DMS 273 treated with DMSO at 0.1 percent for 48 hours (cell line): ENCODE results near the gene SCAMP4.

Experiments
- DNase-seq: peaks from one replicate; lab custom pipeline; 2025; lab: John Stamatoyannopoulos, UW

Gene SCAMP4

DNA sequence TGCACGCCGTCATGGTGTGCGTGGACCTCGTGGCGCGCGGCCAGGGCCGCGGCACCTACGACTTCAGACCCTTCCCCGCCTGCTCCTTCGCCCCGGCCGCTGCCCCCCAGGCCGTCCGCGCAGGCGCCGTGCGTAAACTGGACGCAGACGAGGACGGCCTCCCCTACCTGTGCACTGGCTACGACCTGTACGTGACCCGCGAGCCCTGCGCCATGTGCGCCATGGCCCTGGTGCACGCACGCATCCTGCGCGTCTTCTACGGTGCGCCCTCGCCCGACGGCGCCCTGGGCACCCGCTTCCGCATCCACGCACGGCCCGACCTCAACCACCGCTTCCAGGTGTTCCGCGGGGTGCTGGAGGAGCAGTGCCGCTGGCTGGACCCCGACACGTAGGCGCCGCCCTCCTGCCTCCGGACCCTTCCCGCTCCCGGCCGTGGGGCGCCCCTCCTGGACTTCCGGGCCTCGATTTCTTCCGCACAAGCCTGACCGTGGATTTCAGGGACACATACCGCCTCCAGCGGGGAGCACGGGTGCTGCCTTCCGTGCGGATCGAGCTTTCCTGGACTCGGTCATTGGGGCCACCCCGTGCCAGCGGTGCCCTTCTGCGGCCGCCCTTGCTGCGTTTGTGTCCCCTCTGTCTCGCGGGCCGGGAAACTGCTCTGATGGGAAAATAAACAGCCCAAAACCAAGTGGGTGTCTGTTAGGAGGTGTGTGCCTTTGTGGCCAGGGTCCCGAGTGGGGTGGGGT is 7.7 kb downstream of the SCAMP4 start:
- no peak for DNase-seq

DNA sequence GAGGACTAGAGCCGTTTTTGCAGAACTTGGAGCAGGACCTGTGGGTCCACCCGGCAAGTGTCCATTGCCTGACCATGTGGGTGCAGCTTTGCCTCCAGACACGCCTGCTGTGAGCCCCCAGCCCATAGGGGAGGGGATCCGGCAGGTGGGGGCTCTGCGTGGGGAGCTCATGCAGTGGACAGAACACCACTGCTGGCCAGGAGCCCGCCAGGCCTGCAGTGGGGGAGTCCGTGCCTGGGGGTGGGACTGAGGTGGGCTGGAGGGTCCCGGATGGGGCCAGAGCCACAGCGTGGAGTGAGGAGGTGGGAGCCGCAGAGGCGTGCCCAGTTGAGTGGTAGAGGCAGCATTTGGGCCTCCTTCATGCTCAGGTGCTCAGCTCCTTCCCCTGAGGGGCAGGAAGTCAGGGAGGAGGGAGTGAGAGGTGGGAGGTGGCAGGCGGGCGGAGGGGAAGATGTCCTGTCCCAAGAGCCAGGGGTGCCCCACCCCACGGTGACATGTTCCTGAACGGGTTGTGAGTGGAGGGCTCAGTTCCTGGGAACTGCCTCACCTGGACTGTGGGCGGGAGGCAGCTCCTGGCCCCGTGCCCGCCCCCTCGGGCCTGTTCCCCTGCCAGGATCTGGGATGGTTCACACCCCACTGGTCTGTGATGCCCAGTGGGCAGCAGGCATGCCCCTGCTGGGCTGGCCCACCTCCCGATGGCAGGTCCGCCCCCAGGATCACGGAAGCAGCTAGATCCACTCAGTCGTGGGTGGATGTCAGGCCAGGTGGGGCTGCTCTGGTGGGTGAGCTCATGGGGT is 8.8 kb downstream of the SCAMP4 start:
- no peak for DNase-seq

DNA sequence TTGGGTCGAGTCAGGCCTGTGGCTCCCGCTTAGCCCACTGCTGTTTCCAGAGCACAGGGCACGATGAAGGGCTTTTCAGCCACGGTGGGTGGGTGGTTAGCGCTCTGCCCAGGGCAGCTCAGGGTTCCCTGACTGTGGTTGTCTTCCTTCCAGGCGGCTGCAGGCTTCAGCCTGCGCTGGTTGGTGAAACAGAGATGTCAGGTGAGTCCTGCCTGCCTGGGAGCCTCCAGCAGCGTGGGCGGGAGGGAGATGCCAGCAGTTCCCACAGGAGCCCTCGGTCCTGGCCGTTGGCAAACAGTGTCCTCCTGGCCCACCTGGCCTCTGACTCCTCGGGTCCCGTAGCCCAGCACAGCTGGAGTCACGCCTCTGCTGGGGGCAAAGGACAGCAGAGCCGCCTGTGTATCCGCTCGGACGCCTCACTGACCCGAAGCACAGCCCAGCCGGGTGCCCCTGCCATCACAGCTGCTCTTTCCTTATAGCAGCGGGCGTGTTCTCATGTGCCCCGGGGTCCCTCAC is 9.7 kb downstream of the SCAMP4 start:
- no peak for DNase-seq

DNA sequence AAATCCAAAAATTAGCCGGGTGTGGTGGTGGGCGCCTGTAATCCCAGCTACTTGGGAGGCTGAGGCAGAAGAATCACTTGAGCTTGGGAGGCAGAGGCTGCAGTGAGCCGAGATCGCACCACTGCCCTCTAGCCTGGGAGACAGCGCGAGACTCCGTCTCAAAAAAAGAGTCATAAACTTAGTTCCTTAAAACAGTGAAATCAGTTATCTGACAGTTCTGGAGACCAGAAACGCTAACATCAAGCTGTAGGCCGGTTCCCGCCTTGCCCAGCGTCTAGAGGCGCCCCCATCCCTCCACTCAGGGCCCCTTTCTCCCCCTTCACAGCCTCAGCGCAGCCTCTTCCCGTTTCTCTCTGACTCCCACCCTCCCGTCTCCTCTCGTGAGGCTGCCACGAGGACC is 11.9 kb downstream of the SCAMP4 start:
- DNase-seq: no peak

DNA sequence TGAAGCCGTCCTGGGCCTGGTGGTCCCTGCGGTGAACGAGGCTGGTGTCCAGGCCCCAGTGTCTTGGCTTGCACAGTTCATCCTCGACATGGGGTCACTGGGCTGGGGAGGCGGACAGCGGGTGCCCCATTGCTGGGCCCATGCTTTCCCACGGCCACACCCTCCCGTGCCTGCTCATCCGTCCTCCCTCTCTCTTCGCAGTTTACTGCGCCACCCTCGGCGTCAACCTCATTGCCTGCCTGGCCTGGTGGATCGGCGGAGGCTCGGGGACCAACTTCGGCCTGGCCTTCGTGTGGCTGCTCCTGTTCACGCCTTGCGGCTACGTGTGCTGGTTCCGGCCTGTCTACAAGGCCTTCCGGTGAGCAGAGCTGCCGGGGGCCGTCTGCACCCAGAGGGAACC is 12.7 kb downstream of the SCAMP4 start:
- no peak for DNase-seq

DNA sequence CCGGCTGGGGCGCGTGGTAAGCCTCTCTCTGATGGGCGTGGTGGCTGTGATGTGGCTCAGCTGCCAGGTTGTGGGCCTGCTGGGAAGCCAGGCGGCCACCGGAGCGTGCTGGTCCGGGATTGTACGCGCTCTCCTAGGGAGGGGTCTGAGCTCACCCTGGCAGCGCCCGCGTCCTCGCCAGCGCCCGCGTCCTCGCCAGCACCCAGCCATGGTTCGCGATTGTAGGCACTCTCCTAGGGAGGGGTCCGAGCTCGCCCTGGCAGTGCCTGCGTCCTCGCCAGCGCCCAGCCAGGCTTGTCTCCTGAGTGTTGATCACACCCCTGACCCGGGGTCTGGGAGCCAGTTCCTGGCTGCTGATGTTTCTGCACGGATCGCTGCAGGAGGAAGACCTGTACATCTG is 13.8 kb downstream of the SCAMP4 start:
- DNase-seq: no peak

DNA sequence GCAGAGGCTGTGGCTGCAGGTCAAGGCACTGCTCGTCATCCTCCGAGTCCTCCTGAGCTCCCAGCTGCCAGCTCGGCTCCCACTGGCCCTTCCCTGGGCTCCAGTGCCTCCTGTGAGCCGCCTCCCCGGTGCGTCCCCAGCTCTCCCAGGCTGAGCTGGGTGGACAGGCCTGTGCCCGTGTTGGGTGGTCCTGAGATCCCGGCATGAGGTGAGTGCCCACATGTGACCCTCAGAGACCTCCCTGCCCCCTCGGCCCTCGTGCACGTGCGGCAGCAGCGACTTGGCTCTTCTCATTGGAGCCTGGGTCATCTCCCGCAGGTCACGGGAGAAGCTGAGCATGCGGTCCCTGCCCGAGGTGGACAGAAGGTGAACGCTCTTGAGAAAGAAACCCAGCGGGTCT is 15.4 kb downstream of the SCAMP4 start:
- no peak for DNase-seq

DNA sequence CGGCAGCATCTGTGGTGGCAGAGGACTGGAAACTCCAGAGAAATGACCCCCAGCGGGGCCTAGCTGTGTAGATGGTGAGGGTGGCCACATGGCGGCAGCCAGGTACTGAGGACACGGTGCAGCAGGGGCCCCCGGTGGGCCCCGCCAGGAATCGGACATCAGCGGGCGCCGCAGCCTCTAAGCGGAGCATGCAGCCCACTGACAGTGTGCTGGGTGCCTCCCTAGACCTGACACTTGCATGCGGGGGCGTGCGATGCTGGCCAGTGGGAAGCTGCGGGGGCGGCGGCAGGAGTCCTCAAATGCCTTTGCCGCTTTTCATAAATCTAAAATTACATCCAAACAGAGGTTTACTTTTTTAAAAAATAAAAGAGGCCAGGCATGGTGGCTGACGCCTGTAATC is 16.1 kb downstream of the SCAMP4 start:
- no peak for DNase-seq

DNA sequence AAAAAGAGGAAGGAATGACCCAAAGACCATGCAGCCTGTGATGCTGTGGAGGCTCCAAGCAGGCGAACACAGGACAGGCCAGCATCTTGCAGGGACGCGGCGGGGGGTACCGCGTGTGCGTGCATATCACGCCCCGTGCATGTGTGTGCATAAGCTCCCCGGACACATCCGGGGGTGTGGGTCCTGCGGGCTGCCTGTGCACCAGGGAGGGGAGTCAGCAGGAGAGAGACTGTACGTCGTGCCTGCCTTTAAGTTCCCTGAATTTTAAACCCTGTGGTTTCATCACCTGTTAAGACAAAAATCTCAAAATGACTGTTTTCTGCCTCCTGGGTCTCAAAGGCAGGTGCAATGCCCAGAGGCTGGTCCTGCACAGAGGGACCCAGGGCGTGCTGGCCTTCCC is 16.6 kb downstream of the SCAMP4 start:
- no peak for DNase-seq

DNA sequence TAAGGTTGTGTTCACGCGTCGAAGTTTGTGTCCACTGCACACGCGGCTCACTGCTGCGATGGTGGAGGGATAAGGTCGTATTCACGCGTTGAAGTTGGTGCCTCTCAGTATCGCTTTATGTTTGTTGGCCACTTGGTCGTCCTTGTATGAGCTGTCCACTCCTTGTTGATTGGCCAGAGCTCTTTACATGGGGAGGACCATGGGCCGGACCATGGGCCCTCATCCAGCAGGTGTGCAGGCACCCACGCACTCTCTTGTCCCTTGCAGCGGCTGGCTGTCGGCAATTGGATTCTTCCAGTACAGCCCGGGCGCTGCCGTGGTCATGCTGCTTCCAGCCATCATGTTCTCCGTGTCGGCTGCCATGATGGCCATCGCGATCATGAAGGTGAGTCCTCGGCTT is 17.6 kb downstream of the SCAMP4 start:
- DNase-seq: no peak

DNA sequence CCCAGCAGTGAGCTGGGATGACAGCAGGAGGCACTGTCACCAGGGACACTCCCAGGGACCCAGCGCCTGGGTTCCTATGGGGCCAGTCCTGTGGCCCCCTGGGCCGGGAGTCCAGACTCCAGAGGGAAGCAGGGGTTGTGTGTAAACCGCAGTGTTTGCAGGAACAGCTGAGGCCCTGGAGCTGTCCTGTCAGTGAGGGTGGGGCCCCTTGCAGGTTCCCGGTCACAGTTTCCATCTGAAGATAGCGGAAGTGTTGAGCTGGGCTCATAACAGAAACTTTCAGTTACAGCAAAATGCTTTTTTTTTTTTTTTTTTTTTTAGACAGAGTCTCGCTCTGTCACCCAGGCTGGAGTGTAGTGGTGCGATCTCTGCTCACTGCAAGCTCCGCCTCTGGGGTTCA is 18.1 kb downstream of the SCAMP4 start:
- no peak for DNase-seq

DNA sequence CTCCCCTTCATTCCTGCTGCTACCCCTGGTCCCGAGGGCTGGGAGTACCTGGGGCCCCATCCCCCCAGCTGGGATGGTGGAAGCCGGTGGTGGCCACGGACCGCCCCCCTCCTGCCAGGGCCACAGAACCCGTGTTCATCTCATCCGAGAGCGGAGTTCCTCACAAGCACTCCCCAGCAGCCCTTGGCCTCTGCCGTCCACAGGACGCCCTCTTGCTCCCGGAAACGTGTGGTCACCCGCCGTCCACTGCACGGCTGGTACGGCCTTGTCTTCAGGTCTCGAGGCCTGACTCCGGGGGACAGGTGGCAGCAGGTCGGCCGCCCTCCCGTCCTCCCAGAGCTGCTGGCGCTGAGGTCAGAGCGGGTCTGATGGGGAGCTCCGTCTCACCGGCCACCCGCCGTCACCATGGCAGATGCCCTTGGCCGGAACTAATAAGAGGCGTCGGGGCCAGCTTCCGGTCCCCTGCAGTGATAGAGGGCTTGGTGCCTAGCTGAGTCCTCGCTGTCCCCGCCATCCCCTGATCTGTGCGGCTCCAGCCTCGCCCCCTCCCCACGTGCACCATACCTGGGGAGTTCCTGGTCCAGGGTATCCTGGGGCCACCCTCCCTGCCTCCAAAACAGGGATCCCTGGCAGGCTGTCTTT is 19.2 kb downstream of the SCAMP4 start:
- DNase-seq: no peak

DNA sequence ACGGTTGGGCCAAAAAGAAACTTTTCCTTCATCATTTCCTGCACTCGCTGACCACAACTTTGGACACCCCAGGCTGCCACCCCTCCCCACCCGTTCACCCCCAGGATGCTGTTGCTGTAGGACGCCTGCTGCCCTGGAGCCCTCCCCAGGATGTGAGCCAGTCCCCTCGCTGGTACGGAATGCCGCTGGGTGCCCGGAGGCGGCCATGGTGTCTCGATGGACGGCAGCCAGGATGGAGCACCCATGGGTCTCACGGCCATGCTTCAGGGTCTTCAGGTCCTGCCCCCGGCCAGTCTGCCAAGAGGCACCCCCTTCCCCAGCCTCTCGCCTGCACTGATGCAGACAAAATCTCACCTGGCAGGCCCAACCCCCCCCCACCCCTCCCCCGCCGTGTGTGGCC is 20.3 kb downstream of the SCAMP4 start:
- DNase-seq: no peak

DNA sequence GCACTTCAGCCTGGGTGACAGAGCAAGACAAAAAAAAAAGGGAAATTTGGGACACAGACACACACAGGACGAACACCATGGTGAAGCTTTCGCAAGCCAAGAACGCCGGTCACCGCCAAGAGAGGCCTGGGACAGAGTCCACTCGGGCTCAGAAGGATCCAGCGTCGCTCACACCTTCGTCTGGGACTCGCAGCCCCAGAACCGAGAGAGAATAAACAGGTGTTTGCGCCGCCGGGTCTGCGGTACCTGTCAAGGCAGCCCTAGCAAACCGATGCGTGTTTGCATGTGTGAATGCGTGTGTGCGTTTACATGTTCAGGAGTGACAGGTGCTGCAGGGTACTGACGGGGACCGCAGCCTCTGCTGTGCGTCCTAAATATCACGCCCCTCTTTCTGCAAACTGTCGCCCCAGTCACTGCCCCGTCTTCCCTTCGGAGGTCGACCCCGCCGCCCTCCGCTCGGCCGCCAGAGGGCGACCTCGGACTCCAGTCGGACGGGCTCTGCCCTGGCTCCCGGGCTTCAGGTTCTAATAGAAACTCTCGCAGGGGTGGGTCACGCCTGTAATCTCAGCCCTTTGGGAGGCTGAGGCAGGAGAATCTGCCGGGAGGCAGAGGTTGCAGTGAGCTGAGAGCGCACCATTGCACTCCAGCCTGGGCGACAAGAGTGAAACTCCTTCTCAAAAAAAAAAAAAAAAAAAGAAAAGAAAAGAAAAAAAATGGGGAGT is 24.0 kb downstream of the SCAMP4 start:
- no peak for DNase-seq

DNA sequence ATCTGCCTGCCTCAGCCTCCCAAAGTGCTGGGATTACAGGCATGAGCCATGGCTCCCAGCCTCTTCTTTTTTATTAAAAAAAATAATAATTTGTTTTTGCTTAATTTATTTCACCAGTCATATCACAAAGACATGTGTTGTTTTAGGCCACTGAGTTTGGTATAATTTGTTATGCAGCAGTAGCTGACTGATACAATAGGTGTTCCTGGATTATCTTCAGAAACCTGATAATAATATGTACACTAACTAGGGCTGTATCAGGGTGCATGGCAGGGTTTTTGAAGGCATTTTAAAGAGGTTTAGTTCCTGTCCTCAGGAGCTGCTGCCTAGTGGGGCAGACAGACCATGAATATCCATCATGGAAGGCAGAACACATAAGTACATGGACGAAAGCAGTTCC is 26.2 kb downstream of the SCAMP4 start:
- DNase-seq: no peak

DNA sequence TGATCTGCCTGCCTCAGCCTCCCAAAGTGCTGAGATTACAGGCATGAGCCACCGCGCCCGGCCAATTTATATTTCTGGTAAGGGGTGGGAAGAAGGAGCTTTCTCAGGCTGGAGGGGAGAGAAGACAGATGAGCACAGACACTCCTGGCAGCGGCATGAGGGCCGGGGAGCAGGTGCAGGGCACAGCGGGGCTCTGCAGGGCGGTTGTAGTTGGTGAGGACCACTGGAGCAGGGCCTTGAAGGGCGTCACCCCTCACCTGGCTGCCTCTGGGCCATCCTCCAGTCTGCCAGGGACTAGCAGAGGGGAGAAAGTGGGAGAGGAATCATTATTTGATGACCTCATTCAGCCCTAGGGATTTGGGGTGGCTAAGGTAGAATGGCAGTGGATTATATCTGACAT is 27.2 kb downstream of the SCAMP4 start:
- DNase-seq: no peak

DNA sequence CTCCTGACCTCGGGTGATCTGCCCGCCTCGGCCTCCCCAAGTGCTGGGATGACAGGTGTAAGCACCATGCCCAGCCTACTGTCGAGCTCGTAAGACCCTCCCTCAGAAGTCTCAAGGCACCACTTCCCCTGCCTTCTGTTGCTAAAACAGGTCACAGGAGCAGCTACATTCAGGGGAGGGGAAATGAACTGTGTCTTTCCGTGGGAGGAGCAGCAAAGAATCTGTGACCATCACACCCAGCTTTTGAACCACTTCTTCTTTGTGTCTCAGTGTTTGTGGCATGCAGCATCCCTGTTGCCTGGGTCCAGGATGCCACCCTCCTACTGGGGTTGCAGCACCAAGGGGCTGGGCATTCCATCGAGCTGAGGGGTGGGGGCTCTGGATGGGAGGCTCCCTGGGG is 28.0 kb downstream of the SCAMP4 start:
- DNase-seq: no peak

DNA sequence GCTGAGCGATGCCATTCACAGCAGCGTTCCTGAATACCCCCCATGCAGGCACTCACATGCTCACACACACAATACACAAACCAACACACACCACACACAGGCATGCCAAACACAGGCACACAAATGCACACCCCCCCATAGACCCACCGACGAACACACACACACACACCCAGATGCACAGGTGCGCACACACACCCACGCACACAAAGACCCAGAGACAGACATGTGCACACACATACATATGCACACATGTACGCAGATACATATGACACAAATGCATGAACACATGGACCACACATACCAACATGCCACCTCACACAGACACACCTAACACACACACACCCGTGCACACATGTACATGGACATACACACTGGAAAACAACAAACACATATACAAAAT is 28.7 kb downstream of the SCAMP4 start:
- no peak for DNase-seq

DNA sequence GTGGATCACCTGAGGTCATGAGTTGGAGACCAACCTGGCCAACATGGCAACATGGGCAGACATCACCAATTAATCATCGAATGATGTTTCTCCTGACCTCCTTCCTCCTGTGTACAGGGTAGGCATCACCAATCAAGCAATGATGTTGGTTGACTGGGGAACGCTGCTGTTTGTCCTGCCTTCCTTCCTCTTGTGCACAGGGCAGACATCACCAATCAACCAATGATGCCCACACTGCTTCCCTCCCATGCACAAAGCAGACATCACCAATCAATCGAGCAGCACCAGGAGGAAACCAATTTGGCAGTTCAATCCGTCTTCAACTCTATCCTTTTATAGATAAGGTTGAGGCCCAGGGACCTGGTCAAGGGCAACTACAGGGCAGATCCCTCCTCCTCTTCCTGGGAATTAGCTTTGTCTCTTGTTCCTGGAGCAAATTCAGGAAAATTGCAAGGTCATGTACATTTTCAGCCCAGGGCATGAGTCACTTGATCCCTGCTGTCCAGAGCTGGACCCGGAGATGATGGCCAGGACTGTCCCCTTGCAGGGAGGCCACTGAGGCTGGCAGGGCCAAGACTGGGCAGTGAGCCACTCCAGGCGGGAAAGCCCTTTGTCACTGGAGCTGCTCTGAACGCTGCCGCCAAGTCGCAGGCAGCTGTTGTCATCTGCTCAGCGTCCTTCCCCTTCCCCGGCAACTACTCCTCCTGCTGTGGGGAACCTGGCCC is 30.4 kb downstream of the SCAMP4 start:
- peak; percentile 21 for DNase-seq

DNA sequence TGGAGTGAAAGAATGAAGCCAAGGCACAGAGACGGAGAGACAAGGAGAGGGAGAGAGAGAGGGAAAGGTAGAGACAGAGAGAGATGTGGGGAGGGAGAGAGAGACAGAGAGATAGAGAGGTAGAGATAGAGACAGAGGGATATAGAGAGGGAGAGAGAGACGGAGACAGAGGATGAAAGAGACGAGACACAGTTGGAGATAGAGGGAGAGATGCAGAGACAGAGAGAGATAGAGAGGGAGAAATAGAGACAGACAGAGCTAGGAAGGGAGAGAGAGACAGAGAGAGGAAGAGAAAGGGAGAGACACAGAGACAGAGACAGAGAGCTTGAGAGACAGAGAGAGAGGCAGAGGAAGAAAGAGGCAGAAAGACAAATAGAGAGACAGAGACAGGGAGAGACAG is 31.2 kb downstream of the SCAMP4 start:
- DNase-seq: no peak

DNA sequence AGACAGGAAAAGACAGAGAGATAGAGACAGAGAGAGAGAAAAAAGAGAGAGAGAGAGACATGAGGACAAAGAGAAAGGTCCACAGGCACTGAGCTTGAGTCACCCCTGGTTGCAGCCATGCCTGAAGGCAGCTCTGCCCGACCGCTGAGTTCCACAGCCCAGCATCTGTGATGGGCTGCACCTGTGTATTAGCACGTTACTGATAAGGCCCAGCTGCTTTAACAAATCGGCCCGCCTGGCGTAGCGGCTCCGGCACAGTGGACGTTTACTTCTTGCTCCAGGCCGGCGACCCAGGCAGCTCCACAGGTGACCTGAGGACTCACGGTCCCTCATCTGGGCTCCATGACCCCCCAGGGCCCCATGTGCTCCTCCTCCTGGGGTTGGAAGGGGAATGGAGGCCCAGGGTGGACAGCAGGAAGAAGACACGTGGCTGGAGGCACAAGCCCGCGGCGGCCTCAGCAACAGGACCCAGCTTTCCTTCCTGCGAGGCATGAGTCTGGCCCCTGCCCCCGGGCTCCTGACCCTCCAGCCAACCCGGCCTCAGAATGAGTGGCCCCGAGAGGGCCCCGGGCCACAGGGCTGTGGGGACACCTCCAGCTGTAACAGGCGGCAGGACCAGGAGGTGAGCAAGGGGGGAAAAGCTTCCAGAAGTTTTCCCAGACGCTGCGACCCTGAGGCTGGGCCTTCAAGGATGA is 31.9 kb downstream of the SCAMP4 start:
- DNase-seq: no peak
